Right lung (tissue), 5 donors: ENCODE data around the gene FRA10AC1. TPM values are rescaled to one million over a fixed set of nuclear protein-coding genes. Genes with fewer than 3 reads are reported as not detected.
"Not testable (repeated sequence)": the region's sequence is repeated elsewhere in the genome, so short reads cannot be mapped to it uniquely, and the experiment has no call there.

ENCODE experiments used
- DNase-seq, 2 donors: peaks; one replicate each; pipeline ENCODE4 v3.0.0-alpha.2; 2013
- polyA plus RNA-seq, 5 donors: library from polyadenylated mRNA; unstranded; fragments of 120-200 nt; gene quantifications; one replicate each; pipeline versions ENCODE4 v1.2.1 to v1.2.3, GENCODE V29; 2013; ENCODE audit warnings: inconsistent platforms in 1 of 5, low replicate concordance in 1 of 5; ENCODE audit not compliant: insufficient read length in 5 of 5, insufficient read depth in 1 of 5

The FRA10AC1 gene
- polyA plus RNA-seq, 5 donors = 36.9 to 65.1 (median 55.8) TPM

GRCh38 chr10:93707623-93708022, 5.2 kb upstream of the FRA10AC1 start:
- DNase-seq = no peak

DNA sequence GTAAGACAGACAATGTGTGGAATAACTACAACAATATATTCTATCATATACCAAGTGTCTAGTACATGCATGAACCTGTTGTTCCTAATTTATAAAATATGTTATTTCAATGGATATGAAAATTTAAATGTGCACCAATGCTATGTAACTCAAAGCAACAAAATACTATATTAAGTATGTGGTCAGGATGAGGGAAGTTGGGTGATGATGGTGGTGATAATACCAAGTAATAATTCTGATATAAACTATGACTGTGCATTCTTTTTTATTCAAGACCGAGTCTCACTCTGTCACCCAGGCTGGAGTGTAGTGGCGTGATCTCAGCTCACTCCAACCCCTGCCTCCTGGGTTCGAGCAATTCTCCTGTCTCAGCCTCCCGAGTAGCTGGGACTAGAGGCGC, 2.1 kb upstream of the FRA10AC1 start:
- no peak for DNase-seq

DNA sequence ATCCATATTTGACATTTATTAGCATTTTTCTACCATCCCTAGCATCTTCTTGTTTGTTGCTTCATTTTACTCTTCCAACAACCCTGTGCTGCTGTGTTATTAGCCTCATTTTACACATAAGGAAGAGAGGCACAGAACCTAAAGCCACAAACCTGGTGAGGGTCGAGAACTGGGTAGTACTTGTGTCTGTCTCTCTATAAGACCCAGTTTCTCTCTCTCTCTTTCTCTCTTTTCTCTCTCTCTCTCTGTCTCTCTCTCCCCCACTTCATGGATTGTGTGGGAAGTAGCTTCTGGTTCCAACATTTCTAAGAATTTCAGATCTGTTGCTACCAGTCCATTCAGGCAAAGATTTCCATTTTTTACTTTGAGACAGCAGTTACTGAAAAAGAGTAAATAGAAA, 1.4 kb upstream of the FRA10AC1 start:
- no peak for DNase-seq

DNA sequence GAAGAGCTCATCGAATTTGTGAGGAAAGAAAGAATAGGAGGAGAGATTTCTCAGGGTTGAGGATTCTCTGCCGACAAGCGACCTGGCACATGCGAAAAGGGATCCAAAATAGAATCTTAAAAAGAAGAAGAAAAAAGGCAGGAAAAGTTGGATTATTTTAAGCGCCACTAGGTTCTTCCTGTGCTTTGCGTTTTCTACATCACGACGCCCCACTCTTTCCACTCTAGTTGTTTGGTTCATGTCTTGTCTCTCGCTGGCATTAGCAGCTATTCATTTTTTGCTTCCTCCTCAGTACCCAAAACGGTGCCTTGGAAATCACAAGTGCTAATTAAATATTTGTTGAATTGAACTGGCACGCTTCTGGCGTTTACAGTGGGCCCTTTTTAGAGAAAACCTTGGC, 674 bp upstream of the FRA10AC1 start:
- DNase-seq = no peak

DNA sequence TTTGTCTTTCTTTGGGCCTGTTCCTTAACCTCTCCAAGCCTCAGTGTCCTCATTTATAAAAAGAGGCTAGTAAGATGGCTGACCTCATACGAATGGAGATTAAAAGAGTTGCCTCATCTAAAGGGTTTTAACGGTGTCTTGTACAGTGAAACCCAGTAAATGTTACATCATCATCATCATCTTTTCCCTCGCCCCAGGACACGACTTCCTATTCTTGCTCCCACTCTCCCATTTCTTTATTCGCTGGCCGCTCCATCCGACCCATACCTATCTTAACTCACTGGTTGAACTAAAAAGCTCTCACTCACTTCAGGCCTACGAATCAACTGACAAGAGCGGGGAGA, 554 bp downstream of the FRA10AC1 start:
- DNase-seq = no peak

- DNase-seq = no peak
Observed at GRCh38 chr10:93697207-93697606, 5.2 kb downstream of the FRA10AC1 start.

DNA sequence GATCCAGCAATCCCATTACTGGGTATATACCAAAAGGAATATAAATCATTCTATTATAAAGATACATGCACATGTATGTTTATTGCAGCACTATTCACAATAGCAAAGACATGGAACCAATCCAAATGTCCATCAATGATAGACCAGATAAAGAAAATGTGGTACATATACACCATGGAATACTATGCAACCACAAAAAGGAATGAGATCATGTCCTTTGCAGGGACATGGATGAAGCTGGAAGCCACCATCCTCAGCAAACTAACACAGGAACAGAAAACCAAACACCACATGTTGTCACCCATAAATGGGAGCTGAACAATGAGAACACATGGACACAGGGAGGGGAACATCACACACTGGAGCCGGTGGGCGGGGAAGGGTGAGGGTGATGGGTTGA, 5.8 kb downstream of the FRA10AC1 start:
- not testable (repeated sequence) for DNase-seq

DNA sequence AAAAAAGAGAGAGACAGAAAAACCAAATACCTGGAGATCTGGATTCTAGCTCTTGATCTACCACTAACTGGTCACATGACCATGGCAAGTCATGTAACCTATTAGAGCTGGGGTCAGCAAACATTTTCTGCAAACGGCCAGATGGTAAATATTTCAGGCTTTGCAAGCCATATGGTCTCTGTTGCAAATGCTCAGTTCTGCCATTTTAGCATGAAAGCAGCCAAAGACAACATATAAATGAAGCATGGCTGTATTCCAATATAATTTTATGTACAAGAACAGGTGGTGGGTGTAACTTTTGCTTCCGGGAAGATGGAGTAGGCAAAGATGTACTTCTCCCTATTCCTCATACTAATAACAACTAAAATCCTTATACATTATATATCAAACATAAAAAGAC, 6.7 kb downstream of the FRA10AC1 start:
- DNase-seq = no peak

GRCh38 chr10:93687737-93688136, 14.7 kb downstream of the FRA10AC1 start:
- no peak for DNase-seq

- peak; percentile 15 to 17 for DNase-seq
Observed at GRCh38 chr10:93680412-93681047, 21.9 kb downstream of the FRA10AC1 start.

- DNase-seq = no peak
Observed at GRCh38 chr10:93678805-93679587, 23.4 kb downstream of the FRA10AC1 start.

- no peak for DNase-seq
Observed at GRCh38 chr10:93678386-93678785, 24.0 kb downstream of the FRA10AC1 start.

DNA sequence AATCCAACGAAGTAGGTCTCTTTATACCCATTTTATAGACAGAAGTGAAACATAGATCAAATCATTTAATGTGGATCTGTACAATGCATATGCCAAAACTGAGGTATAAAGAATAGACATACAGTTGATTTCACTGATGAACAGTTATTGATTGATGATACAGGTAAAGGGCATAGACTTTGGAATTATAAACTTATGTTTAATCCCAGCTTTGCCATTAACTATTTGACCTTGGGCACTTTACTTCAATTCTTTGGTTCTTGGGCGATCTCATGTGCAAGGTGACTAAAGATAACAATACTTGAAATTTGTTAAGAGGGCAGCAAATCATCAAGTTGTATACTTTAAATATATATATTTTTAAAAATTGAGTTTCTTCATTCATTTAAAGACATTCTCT, 28.6 kb downstream of the FRA10AC1 start:
- DNase-seq = no peak

- DNase-seq = no peak
Observed at GRCh38 chr10:93672890-93673289, 29.5 kb downstream of the FRA10AC1 start.

DNA sequence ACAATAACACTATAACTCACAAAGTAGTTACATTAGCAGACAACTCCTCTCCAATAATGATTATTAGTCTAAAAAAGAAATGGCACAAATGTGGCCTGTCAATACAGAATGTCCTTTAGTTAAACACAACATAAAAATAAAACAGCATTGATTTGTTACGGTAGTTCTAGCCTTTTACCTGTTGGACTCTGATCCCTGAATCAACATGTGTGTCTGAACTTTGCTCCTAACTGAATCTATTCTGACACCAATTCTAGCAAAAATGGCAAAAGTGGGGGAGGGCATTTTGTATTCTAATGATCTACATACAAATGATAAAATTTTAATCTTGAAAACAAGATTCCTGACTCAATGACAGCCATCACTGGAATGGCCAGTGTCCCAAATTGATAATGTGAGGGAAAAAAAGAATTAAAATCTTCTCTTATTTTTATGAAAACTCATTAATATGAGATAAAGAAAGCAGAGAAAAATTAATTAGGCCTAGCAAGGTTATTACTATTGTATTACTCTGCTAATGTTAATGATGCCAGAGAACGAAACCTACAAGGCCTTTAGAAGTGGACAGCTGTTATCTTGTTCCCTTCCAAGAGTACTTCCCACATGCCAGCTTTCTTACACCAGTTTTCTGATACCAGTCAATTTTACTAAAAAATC, 30.2 kb downstream of the FRA10AC1 start:
- no peak for DNase-seq

DNA sequence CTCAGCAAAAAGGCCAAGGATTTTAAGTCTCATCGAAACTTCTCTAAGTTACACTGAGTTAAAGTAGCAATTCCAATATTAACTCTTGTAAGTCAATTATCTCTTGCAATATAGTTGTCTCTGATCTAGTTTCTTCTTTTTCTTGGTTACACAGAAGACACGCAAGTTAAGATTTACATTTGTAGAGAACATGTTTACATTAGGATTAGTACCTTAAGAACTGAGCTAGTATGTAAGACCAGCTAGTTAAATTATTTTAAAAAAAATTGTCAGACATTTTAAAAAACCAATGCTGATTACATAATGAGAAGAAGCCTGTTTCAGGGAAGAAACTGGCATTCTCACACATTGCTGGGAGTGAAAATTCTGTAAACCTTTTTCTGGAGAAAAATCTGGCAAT, 31.4 kb downstream of the FRA10AC1 start:
- no peak for DNase-seq

GRCh38 chr10:93670372-93670771, 32.0 kb downstream of the FRA10AC1 start:
- no peak for DNase-seq

- no peak for DNase-seq
Observed at GRCh38 chr10:93667795-93668194, 34.6 kb downstream of the FRA10AC1 start.

- no peak for DNase-seq
Observed at GRCh38 chr10:93666030-93666429, 36.4 kb downstream of the FRA10AC1 start.

DNA sequence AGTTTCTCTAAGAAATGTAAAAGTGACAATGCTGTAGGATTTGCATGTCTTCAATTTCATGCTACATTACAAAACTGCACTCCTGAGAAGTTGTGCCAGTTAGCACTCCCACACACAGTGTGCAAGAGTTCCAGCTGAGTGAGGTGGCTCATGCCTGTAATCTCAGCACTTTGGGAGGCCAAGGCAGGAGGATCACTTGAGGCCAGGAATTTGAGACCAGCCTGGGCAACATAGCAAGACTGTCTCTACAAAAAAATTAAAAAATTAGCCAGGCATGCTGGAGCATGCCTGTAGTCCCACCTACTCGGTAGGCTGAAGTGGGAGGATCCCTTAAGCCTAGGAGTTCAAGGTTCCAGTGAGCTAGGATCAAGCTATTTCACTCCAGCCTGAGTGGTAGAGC, 44.6 kb downstream of the FRA10AC1 start:
- no peak for DNase-seq

DNA sequence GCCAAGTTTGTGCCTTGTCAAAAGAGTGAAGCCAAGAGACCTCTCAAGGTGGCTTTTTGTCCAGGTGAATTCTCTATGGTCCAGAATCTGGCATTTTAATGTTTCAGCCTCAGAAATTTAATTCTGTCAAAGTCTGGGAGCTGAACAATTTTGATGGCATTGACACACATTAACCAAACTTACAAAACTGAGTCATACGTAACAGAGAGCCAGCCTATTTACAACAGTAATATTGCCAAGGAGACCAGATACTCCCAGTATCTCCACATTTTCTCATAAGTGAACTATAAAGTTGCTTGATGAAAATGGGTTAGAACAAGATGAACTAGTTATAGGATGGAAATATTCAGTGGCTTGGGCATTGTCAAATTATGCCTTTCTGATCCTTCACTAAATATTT, 46.2 kb downstream of the FRA10AC1 start:
- no peak for DNase-seq

DNA sequence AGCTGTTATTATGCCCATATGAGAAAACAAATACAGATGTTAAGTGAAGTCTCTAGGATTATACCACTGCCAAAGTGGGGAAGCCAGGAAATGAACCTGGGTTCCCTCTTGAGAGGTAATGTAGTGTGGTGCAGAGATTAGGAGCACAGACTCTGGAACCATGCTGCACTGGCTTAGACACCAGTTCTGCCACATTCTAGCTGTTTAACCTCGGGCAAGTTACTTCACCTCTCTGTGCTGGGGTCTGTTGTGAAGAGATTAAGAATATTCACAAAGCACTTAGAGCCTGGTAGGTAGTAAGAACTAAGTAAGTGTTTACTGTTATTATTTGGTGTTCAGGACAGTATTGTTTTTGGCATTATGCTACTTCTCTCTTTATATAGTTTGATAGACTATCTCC, 48.2 kb downstream of the FRA10AC1 start:
- DNase-seq = no peak

DNA sequence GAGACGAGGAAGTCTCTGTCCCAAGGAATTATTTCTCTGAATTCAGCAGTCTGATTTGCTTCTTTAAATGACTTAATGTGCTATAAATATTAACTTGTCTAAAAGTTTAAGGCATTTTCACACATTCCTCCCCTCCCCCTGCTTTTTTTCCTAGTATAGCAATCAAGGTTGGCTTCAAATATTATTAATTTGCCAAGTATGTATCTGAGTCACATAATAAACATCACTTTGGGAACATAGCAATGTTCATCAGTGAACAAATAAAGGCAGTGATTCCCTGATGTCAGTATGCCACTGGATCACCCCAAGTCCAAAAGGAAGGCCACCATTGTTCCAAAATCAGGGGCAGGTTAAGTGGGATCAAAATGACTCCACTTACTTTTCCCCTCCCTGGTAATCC, 49.5 kb downstream of the FRA10AC1 start:
- no peak for DNase-seq
